NT2/D1 (cell line): ENCODE data around the gene SLC9A3.

Source experiments
- DNase-seq: peaks from one replicate; pipeline ENCODE4 v3.0.0-alpha.2; 2011; ENCODE audit warnings: low read depth, low spot score
- H3K27me3 ChIP-seq: 2 replicates; pipeline ENCODE4 v1.6.0; 2011; ENCODE audit warnings: mild to moderate bottlenecking; ENCODE audit not compliant: insufficient read length, insufficient read depth
- H3K36me3 ChIP-seq: 2 replicates; pipeline ENCODE4 v1.6.1; 2011; ENCODE audit warnings: mild to moderate bottlenecking, low read length, mixed read lengths; ENCODE audit not compliant: insufficient read depth, insufficient read length
- H3K4me1 ChIP-seq: 2 replicates; pipeline ENCODE4 v1.5.1; 2011; ENCODE audit not compliant: insufficient read depth, insufficient read length
- H3K4me3 ChIP-seq: 2 replicates; pipeline ENCODE4 v1.5.1; 2011; ENCODE audit warnings: low read depth; ENCODE audit not compliant: insufficient read length
- H3K9ac ChIP-seq: 2 replicates; pipeline ENCODE4 v1.6.0; 2011; ENCODE audit warnings: low read depth; ENCODE audit not compliant: insufficient read length
- H3K9me3 ChIP-seq: 2 replicates; pipeline ENCODE4 v1.5.1; 2011; ENCODE audit warnings: mild to moderate bottlenecking, low read length; ENCODE audit not compliant: insufficient read depth
- SUZ12 ChIP-seq: IDR thresholded peaks from 2 replicates; pipeline ENCODE4 v1.6.1; 2011; ENCODE audit not compliant: insufficient read length, insufficient read depth; ENCODE audit errors: extremely low read depth
- YY1 ChIP-seq: IDR thresholded peaks from 2 replicates; pipeline ENCODE4 v1.6.1; 2011; ENCODE audit not compliant: insufficient read length, insufficient read depth
- ZNF274 ChIP-seq: IDR thresholded peaks from 2 replicates; pipeline ENCODE4 v1.6.1; 2011; ENCODE audit warnings: mild to moderate bottlenecking, low read depth, low read length

SLC9A3 gene

GRCh38 chr5:422323-423232 lies 101.7 kb downstream of the SLC9A3 start:
- no peak for TF ChIP-seq SUZ12
- no peak for TF ChIP-seq YY1
- TF ChIP-seq ZNF274 = no peak
- Histone ChIP-seq H3K36me3 (no peaks in the 10 kb centered on the region), H3K9ac (no peak overlapping the region), H3K9me3 (no peaks in the 10 kb centered on the region), H3K4me3 (no peak overlapping the region), H3K4me1 (peaks cover 6% of the 10 kb centered on the region), H3K27me3 (no peaks in the 10 kb centered on the region)
- DNase-seq = no peak

GRCh38 chr5:421901-422300 lies 102.3 kb downstream of the SLC9A3 start:
- Histone ChIP-seq H3K27me3 (no peaks in the 10 kb centered on the region), H3K36me3 (no peaks in the 10 kb centered on the region), H3K4me3 (no peak overlapping the region), H3K9me3 (no peaks in the 10 kb centered on the region), H3K4me1 (peaks cover 6% of the 10 kb centered on the region), H3K9ac (no peak overlapping the region)
- no peak for DNase-seq
- no peak for TF ChIP-seq ZNF274
- TF ChIP-seq SUZ12 = no peak
- TF ChIP-seq YY1 = no peak

GRCh38 chr5:421287-421880 lies 102.9 kb downstream of the SLC9A3 start:
- no peak for DNase-seq
- H3K27me3 ChIP-seq = no peaks in the 10 kb centered on the region
- TF ChIP-seq YY1 = no peak
- TF ChIP-seq SUZ12 = no peak
- no peak for TF ChIP-seq ZNF274

GRCh38 chr5:420632-421286 lies 103.5 kb downstream of the SLC9A3 start:
- Histone ChIP-seq H3K4me3 (no peak overlapping the region), H3K9ac (no peak overlapping the region), H3K9me3 (no peaks in the 10 kb centered on the region), H3K4me1 (peaks cover 11% of the 10 kb centered on the region), H3K27me3 (no peaks in the 10 kb centered on the region), H3K36me3 (no peaks in the 10 kb centered on the region)
- no peak for DNase-seq
- TF ChIP-seq SUZ12 (no peak), ZNF274 (no peak), YY1 (no peak)

More at GRCh38 chr5:421287-421880, 102.9 kb downstream of the SLC9A3 start:
- Histone ChIP-seq H3K9ac (no peak overlapping the region), H3K9me3 (no peaks in the 10 kb centered on the region), H3K36me3 (no peaks in the 10 kb centered on the region), H3K4me3 (no peak overlapping the region), H3K4me1 (peaks cover 6% of the 10 kb centered on the region)
